GM12874 (cell line): Measurements from ENCODE around the gene DAB1.

Experiments used
- TF ChIP-seq, protein P1 (sequence below): IDR thresholded peaks from 2 replicates; pipeline ENCODE4 v1.5.1; 2011; ENCODE audit warnings: low read depth, mild to moderate bottlenecking, control low read depth, low read length, moderate library complexity; ENCODE audit not compliant: insufficient read depth

DAB1 gene

DNA sequence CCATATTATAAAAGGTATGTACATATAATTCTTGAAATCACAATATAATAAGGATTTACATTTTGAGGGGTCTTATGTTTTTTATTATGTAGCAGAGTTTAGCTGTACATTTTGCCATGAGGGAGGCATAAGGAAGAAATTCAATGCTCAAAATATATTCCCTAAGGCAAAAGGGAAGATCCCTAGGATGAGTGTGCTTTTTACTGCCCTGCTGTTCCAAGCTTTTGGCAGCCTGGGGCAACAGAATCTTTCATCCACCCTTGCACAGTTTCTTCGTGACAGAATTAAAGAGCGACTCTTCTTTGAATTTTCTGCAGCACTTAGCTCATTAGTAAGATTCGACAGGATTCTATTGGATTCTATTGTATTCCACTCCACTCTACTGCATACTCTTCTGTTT lies 39.5 kb upstream of the DAB1 start:
- TF ChIP-seq, protein P1, sequence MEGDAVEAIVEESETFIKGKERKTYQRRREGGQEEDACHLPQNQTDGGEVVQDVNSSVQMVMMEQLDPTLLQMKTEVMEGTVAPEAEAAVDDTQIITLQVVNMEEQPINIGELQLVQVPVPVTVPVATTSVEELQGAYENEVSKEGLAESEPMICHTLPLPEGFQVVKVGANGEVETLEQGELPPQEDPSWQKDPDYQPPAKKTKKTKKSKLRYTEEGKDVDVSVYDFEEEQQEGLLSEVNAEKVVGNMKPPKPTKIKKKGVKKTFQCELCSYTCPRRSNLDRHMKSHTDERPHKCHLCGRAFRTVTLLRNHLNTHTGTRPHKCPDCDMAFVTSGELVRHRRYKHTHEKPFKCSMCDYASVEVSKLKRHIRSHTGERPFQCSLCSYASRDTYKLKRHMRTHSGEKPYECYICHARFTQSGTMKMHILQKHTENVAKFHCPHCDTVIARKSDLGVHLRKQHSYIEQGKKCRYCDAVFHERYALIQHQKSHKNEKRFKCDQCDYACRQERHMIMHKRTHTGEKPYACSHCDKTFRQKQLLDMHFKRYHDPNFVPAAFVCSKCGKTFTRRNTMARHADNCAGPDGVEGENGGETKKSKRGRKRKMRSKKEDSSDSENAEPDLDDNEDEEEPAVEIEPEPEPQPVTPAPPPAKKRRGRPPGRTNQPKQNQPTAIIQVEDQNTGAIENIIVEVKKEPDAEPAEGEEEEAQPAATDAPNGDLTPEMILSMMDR, result no peak

DNA sequence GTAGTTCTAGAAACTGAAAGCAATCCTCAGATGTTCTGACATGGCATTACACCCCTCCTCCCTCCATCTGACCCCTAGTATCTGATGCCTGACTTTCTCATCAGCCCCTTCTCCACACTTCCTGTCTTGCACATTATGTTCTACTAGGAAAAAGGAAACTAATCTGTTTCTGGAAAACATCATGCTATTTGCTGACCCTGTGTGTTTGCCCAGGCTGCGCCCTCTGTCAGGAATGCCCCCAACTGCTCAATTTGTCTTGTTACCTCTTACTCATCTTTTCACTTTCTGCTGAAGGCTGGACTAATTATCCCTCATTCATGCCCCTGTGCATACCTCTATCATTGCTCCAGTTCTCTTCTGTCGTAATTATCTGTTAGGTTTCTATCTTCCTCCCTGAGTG lies 37.5 kb upstream of the DAB1 start:
- TF ChIP-seq, protein P1, result no peak

DNA sequence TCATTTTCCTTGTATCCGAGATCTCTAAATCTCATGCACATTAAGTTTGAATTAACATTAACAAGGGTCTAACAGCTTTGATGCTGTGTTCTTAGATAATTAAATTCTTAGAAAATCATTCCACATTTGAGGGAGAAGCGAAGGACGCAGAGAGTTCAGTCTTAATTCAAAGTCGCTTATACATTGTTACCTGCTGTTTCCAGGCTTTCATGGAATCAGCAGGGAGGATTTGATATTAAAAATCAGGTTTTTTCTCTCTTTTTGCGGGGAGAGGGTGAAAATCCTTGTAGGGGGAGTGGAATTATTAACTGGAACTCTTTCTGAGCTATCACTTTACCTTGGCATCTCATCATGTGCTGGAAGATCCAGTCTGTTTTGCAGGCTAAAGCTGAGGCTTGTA lies 27.7 kb upstream of the DAB1 start:
- TF ChIP-seq, protein P1, result no peak

DNA sequence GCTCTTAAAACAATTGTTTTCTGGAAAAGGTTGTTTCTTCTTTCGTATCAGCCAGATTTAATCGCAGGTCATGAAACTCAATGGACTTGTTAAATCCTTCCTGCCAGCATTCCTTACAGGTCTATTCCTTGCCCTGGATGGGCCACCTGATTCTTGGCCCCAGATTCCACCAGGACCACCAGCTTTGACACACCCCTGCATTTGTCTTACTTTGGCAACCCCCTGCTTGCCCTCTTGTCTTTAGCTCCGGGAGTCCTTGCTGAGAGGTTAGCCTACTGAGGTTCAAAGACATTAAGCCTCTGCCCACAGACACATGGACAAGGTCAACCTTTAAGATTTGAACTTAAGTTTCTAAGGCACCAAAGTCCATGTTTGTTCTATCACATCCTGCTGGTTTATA lies 27.1 kb upstream of the DAB1 start:
- TF ChIP-seq, protein P1, result no peak

DNA sequence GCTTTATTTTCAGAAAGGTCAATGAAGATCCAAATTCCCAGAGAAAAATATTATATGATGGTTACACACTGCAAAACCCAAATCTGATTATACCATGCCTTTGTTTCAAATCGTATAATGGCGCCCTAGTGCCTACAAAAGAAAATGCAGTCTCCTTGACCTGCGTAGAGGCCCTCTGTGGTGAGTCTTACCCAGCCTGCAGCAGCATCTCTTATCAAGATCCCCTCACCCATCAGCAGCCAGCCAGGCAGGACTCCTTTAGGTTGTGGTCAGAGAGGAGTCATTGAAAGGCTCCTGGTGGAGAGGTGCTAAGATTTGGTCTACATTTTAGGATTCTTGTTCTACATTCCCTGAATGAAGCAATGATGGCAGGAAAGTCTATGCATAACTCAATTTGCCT lies 23.7 kb upstream of the DAB1 start:
- TF ChIP-seq, protein P1, result no peak

DNA sequence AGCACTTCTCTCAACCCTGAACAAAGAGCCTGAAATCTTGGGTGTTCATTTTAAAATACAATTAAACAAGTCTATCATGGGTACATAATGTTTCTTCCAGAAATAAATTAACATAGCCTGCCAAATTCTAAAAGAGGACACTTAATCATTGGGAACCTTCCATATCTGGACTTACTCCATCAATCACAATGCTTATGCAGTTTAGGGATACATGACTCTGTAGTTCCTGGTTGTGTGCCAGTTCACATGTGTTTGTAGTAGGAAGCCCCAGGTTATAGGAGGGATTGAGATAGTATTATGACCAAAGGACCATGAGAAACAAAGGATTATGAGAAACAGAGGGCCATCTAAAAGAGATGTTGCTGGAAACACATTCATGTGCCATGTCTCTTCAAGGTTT lies 19.1 kb upstream of the DAB1 start:
- TF ChIP-seq, protein P1, result no peak

DNA sequence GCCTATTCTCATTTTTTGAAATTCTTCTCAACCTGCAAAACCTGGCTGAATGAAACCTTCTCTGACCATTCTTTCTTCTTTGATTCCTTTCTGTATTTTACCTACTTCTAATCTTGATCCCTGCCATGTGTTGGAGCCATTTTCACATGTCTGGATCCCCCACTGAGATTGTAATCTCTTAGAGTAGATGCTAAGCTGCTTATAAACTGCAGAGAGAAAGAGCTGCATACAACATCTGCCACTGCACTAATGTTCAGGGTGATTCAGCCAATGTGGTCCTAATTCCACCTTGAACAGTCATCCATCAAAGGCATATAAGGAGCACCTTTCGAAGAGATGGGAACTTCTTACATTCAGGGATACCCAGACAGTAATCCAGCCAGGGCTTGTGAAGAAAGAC lies 16.2 kb upstream of the DAB1 start:
- TF ChIP-seq, protein P1, result no peak

DNA sequence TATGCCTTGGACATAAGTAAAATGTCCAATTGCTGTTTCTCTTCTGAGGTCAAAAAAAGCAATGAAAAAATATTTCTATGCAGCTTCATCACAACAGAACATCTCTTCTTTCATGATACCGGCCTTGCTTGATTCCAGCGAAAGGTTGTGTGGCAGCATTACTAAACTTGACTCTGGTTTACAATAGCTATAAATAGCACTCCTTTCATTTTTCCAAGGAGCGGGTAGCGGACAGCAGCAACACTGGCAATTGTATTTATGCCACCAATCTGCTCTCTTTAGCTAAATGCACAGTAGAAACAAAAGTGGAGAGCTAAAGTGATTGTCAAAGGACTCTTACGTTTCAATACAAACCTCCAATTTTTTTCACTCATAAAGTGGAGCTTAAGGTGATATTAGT lies 7.5 kb upstream of the DAB1 start:
- TF ChIP-seq, protein P1, result no peak
